Measurements from ENCODE around the gene GSE1. TPM values are rescaled to one million over a fixed set of nuclear protein-coding genes. Genes with fewer than 3 reads are reported as not detected.

Gene GSE1
- total and polyA plus RNA-seq, 2 of the 13 experiments (the other 11 are each of a cell fraction or from before 2014, with no cell fraction given) = 16.1 to 31.2 TPM

DNA sequence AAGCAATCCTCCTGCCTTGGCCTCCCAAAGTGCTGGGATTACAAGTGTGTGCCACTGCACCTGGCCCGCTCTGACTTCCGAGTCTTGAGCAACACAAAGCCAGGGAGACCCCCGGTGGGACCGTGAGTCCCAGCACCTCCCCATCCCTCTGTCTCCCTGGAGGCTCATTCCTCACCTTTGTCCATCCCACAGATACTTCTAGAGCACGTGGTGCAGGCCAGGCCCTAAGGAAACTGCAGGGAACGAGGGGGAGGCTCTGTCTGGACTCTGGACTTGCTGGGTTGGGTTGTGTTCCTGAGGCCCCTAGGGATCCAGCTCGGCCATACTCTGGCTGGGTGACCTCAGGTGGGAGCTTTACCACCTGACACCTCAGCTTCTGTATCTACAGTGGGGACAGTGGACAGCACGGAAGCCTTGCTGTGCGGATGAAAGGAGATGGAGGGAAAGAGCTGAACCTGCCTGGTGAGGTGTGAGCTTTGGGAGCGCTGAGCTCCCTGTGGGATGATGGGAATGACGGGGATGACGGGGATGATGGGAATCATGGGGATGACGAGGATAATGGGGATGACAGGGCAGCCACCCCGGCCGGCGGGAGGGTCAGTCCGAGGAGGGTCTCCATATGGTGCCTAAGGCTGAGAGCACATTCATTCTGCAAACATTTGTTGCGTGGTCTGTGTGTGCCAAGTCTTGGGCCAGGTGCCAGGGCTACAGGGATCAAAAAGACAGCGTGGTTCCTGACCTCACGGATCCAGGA lies 111.2 kb downstream of the GSE1 start (continued):
- TF ChIP-seq TCF7L2 (IDR thresholded peaks at IDR 0.05; ENCODE audit: low read depth, low read length) (no peak), ZNF350 (CRISPR knock-in tag; IDR thresholded peaks at IDR 0.05; ENCODE audit: borderline replicate concordance, low read depth) (peak; percentile 13; the same call in 1 of the 2 replicates), ZNF556 (CRISPR knock-in tag; IDR thresholded peaks at IDR 0.05; ENCODE audit: borderline replicate concordance) (no peak), ZNF709 (CRISPR knock-in tag; IDR thresholded peaks at IDR 0.05) (no peak), ZNF510 (CRISPR knock-in tag; IDR thresholded peaks at IDR 0.05; ENCODE audit: low read depth) (no peak), ELF3 (CRISPR knock-in tag; IDR thresholded peaks at IDR 0.05) (no peak), RFX1 (IDR thresholded peaks at IDR 0.05) (no peak), ONECUT2 (CRISPR knock-in tag; IDR thresholded peaks at IDR 0.05) (no peak), HDAC1 (CRISPR knock-in tag; IDR thresholded peaks at IDR 0.05) (peak; percentile 52; the same call in 1 of the 2 replicates), MYC (CRISPR knock-in tag; IDR thresholded peaks at IDR 0.05; ENCODE audit: borderline replicate concordance) (peak; percentile 24; the same call in 1 of the 2 replicates)
- TF ChIP-seq, protein P1, sequence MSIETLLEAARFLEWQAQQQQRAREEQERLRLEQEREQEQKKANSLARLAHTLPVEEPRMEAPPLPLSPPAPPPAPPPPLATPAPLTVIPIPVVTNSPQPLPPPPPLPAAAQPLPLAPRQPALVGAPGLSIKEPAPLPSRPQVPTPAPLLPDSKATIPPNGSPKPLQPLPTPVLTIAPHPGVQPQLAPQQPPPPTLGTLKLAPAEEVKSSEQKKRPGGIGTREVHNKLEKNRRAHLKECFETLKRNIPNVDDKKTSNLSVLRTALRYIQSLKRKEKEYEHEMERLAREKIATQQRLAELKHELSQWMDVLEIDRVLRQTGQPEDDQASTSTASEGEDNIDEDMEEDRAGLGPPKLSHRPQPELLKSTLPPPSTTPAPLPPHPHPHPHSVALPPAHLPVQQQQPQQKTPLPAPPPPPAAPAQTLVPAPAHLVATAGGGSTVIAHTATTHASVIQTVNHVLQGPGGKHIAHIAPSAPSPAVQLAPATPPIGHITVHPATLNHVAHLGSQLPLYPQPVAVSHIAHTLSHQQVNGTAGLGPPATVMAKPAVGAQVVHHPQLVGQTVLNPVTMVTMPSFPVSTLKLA (IDR thresholded peaks at IDR 0.05) = no peak
- TF ChIP-seq, protein P2, sequence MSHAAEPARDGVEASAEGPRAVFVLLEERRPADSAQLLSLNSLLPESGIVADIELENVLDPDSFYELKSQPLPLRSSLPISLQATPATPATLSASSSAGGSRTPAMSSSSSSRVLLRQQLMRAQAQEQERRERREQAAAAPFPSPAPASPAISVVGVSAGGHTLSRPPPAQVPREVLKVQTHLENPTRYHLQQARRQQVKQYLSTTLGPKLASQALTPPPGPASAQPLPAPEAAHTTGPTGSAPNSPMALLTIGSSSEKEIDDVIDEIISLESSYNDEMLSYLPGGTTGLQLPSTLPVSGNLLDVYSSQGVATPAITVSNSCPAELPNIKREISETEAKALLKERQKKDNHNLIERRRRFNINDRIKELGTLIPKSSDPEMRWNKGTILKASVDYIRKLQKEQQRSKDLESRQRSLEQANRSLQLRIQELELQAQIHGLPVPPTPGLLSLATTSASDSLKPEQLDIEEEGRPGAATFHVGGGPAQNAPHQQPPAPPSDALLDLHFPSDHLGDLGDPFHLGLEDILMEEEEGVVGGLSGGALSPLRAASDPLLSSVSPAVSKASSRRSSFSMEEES (CRISPR knock-in tag; IDR thresholded peaks at IDR 0.05) = no peak
- TF ChIP-seq, protein P3, sequence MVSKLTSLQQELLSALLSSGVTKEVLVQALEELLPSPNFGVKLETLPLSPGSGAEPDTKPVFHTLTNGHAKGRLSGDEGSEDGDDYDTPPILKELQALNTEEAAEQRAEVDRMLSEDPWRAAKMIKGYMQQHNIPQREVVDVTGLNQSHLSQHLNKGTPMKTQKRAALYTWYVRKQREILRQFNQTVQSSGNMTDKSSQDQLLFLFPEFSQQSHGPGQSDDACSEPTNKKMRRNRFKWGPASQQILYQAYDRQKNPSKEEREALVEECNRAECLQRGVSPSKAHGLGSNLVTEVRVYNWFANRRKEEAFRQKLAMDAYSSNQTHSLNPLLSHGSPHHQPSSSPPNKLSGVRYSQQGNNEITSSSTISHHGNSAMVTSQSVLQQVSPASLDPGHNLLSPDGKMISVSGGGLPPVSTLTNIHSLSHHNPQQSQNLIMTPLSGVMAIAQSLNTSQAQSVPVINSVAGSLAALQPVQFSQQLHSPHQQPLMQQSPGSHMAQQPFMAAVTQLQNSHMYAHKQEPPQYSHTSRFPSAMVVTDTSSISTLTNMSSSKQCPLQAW (CRISPR knock-in tag; IDR thresholded peaks at IDR 0.05) = peak; percentile 51; the same call in 1 of the 2 replicates
- TF ChIP-seq, protein P4, sequence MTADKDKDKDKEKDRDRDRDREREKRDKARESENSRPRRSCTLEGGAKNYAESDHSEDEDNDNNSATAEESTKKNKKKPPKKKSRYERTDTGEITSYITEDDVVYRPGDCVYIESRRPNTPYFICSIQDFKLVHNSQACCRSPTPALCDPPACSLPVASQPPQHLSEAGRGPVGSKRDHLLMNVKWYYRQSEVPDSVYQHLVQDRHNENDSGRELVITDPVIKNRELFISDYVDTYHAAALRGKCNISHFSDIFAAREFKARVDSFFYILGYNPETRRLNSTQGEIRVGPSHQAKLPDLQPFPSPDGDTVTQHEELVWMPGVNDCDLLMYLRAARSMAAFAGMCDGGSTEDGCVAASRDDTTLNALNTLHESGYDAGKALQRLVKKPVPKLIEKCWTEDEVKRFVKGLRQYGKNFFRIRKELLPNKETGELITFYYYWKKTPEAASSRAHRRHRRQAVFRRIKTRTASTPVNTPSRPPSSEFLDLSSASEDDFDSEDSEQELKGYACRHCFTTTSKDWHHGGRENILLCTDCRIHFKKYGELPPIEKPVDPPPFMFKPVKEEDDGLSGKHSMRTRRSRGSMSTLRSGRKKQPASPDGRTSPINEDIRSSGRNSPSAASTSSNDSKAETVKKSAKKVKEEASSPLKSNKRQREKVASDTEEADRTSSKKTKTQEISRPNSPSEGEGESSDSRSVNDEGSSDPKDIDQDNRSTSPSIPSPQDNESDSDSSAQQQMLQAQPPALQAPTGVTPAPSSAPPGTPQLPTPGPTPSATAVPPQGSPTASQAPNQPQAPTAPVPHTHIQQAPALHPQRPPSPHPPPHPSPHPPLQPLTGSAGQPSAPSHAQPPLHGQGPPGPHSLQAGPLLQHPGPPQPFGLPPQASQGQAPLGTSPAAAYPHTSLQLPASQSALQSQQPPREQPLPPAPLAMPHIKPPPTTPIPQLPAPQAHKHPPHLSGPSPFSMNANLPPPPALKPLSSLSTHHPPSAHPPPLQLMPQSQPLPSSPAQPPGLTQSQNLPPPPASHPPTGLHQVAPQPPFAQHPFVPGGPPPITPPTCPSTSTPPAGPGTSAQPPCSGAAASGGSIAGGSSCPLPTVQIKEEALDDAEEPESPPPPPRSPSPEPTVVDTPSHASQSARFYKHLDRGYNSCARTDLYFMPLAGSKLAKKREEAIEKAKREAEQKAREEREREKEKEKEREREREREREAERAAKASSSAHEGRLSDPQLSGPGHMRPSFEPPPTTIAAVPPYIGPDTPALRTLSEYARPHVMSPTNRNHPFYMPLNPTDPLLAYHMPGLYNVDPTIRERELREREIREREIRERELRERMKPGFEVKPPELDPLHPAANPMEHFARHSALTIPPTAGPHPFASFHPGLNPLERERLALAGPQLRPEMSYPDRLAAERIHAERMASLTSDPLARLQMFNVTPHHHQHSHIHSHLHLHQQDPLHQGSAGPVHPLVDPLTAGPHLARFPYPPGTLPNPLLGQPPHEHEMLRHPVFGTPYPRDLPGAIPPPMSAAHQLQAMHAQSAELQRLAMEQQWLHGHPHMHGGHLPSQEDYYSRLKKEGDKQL (CRISPR knock-in tag; IDR thresholded peaks at IDR 0.05; ENCODE audit: low read depth) = no peak
- TF ChIP-seq, protein P5, sequence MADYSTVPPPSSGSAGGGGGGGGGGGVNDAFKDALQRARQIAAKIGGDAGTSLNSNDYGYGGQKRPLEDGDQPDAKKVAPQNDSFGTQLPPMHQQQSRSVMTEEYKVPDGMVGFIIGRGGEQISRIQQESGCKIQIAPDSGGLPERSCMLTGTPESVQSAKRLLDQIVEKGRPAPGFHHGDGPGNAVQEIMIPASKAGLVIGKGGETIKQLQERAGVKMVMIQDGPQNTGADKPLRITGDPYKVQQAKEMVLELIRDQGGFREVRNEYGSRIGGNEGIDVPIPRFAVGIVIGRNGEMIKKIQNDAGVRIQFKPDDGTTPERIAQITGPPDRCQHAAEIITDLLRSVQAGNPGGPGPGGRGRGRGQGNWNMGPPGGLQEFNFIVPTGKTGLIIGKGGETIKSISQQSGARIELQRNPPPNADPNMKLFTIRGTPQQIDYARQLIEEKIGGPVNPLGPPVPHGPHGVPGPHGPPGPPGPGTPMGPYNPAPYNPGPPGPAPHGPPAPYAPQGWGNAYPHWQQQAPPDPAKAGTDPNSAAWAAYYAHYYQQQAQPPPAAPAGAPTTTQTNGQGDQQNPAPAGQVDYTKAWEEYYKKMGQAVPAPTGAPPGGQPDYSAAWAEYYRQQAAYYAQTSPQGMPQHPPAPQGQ (CRISPR knock-in tag; IDR thresholded peaks at IDR 0.05; ENCODE audit: borderline replicate concordance) = no peak
- TF ChIP-seq, protein P6, sequence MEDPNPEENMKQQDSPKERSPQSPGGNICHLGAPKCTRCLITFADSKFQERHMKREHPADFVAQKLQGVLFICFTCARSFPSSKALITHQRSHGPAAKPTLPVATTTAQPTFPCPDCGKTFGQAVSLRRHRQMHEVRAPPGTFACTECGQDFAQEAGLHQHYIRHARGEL (CRISPR knock-in tag; IDR thresholded peaks at IDR 0.05) = no peak
